LoVo (cell line): ENCODE data around the gene SRC.

Source experiments
- DNase-seq: peaks from one replicate; pipeline ENCODE4 v3.0.0-alpha.2; 2016; ENCODE audit warnings: low spot score

The SRC gene

DNA sequence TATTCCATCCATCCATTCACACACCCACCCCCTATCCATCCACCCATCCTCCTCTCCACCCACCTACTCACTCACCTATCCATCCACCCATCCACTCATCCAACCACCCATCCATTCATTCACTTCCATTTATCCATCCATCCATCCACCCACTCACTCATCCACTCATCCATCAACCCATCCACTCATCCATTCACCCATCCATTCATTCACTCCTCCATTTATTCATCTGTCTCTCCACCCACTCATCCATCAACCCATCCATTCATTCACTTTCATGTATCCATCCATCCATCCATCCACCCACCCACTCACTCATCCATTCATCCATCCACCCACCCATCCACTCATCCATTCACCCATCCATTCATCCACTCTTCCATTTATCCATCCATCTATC is 84.1 kb downstream of the SRC start:
- no peak for DNase-seq

GRCh38 chr20:37430778-37431460 is 85.0 kb downstream of the SRC start:
- DNase-seq = no peak

GRCh38 chr20:37431786-37432185 is 85.8 kb downstream of the SRC start:
- DNase-seq = no peak

DNA sequence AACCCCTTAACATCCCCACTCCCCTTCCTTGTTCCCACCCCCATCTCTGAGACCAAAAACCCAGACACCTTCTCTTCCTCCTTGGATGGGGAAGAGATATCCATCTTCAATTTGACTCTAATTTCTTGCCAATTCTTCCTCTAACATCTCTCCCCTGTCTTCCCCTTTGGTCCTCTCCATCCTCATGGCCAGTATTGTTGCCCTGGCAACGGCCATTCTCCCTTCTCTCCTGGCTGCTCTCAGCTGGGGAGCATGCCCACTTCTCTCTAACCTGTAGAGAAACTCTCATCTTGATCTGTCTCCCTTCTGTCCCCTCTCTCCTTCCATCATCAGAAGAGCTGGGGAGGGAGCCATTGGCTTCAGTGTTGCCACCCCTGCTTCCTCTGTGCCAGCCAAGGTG is 86.7 kb downstream of the SRC start:
- no peak for DNase-seq

DNA sequence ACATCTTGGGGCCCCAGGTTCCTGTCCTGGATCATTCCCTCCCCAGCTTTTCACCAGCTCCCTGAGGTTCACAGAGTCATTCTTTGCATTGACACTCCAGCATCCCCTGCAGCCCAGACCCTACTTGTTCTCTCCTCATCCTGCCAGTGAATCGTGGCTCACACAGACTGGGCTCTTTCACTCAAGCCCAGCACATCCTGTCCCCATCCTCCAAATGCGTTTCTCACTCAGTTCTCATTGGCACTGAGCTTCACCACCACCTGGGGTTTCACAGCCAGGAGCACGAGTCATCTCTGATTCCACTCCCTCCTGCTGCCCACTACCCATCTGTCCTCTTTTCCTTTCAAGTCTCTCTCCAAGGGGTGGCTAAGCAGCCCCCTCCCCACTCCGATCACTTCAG is 89.7 kb downstream of the SRC start:
- no peak for DNase-seq

GRCh38 chr20:37436527-37437186 is 90.7 kb downstream of the SRC start:
- DNase-seq = no peak

GRCh38 chr20:37437676-37438075 is 91.7 kb downstream of the SRC start:
- DNase-seq = no peak

GRCh38 chr20:37438464-37439222 is 92.7 kb downstream of the SRC start:
- no peak for DNase-seq

DNA sequence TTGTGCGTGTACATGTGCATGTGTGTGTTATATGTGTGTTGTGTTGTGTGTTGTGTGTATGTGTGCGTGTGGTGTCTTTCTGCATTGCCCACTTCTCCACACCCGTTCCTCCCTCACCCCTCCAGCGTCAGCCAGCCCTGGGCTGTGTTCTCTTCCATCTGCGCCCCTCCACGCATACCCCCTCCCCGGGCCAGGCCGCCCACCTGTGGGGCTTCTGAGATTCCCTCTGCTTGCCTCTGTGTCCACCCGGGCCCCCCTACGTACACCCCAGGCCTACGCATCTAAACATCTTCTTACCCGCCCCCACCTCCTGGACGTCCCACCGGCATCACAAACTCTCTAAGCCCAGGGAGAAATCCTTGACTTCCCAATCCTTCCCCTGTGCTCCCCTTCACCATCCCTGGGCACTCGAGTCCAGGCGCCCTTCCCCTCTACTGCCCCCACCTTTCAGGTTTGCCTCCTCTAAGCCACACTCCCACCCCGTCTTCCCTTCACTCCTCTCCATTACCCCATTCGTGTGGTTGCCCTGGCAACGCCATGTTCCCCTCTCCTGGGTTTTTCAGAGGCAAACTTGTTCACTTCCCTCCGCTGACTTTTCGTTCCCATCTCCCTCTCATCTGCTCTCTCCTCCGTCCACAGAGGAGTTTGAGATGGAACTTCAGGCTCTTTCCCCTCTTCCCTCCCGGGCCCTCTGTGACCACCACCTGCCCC is 93.4 kb downstream of the SRC start:
- DNase-seq = no peak

- DNase-seq = no peak
These were observed 95.1 kb downstream of the SRC start for GRCh38 chr20:37441023-37441422.

DNA sequence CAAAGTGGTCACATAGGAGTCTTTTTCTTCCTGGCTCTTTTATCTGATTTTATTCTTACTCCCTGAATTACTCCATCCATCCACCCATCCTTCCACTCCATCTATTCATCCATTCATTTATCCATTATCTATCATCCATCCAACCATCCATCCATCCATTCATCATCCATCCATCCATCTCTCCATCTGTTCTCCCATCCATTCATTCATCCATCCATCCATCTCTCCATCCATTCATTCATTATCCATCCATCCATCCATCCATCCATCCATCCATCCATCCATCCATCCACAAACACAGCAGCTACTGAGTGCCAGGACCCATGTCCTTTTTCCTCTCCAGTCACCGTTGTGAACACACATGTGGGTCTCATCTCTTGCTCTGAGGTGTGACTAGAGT is 96.6 kb downstream of the SRC start:
- no peak for DNase-seq

DNA sequence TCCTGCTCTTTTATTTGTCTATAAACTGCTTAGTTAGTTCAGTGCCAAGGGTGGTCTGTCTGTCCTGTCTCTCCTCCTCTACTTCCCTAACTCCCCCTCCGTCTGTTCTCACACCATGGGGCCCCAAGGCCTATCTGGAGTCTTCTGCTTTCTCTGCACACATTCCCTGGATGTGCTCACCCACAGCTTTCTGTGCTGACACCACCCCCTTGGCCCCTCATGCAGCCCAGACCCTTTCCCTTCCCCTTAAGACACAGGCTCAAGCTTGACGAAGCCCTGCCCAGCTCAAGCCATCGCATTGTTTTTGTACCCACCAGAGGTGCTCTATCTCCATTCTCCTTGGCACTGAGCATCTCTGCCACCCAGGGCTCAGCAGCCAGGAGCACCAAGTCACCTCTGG is 97.0 kb downstream of the SRC start:
- no peak for DNase-seq

DNA sequence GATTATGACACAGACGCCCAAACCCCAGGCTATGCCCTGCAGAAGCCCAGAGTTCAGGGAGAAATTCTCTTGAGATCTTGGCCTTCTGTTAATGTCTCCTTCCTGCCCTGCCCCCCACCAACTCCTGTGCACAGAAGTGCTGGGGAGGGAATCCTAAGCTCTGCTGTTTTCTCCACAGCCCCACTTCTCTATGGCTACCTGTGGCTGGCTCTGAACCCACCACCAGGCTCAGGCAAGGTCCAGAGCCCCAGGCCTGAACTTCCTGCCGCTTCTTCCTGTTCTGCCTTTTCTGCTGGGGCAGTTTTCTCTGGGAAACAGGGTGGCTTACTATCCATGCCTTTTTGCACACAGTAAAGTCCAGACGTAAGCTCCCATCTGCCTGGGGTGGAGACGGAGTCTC is 97.7 kb downstream of the SRC start:
- no peak for DNase-seq

GRCh38 chr20:37445041-37445440 is 99.1 kb downstream of the SRC start:
- DNase-seq = no peak

GRCh38 chr20:37446286-37447032 is 100.5 kb downstream of the SRC start:
- no peak for DNase-seq

DNA sequence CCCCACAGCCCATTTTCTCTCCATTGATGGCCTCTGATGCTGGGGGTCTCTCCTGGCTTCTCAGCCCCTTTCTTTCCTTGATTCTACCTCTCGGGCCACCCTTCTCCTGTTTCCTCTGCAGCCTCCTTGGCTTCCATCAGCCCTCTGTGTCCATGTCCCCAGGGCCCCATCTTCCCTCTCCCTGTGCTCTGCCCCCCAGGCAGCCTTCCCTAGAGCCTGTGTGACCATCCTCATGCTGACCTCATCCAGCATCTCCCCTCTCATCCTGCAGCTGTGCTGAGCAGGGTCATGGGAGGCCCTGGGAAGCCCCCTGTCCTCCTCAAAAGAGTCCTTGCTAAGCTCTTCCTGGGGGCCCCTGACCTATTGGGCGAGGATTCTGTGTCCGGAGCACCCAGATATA is 101.7 kb downstream of the SRC start:
- DNase-seq = no peak

DNA sequence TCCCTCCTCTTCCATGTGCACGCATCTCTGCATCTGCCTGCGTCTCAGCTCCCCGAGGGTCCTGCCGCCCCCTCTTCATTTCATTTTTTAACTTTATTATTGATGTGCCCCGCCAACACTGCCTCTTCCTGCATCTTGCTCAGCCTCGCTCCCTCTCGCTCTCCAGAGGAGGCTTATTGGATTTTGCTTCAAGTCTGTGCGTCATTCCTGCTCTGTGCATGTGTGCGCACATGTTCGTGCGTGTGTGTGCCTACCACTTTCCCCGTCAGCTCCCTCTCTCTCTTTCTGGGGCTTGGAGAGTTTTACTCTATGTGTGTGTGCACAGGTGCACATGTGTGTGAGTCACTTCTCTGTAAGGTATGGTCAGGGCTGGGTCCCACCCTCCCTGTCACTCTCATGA is 103.3 kb downstream of the SRC start:
- DNase-seq = no peak

DNA sequence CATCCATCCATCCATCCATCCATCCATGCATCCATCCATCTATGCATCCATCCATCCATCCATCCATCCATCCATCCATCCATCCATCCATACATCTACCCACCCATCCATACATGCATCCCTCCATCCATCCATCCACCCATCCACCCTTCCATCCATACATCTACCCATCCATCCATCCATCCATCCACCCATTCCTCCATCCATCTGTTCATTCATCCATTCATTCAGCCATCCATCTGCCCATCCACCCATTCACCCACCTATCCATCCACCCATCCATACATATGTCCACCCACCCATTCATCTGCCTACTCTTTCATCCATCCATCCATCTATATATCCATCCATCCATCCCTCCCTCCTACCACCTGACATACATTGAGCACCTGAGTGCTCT is 104.4 kb downstream of the SRC start:
- no peak for DNase-seq

GRCh38 chr20:37451616-37452015 is 105.7 kb downstream of the SRC start:
- no peak for DNase-seq

GRCh38 chr20:37452236-37452635 is 106.3 kb downstream of the SRC start:
- no peak for DNase-seq

- no peak for DNase-seq
These were observed 107.3 kb downstream of the SRC start for GRCh38 chr20:37453288-37453687.

GRCh38 chr20:37453836-37454235 is 107.9 kb downstream of the SRC start:
- no peak for DNase-seq
